Bronchial epithelial cell (primary cell): ENCODE measurements around the gene EID2B. TPM values are rescaled to one million over a fixed set of nuclear protein-coding genes. Genes with fewer than 3 reads are reported as not detected.
A peak's percentile ranks its signal among the peaks of the same experiment; 100 is the strongest.

Experiments
- DNase-seq: peaks from one replicate; pipeline ENCODE4 v3.0.0-alpha.2; 2010; ENCODE audit warnings: low read depth
- FAIRE-seq: peaks from 2 replicates; lab custom pipeline; 2011; peaks lifted over from hg19 to GRCh38; lab: Jason Lieb, UNC
- H3K27me3 ChIP-seq: 2 replicates; pipeline ENCODE4 v1.5.1; 2011; ENCODE audit warnings: low read length; ENCODE audit not compliant: control insufficient read depth, insufficient read depth
- H3K36me3 ChIP-seq: 2 replicates; pipeline ENCODE4 v1.5.1; 2011; ENCODE audit warnings: low read length; ENCODE audit not compliant: control insufficient read depth, insufficient read depth
- H3K4me3 ChIP-seq: 2 replicates; pipeline ENCODE4 v1.5.1; 2011; ENCODE audit warnings: mild to moderate bottlenecking, low read depth, low read length, control low read depth
- CTCF ChIP-seq: IDR thresholded peaks from 2 replicates; pipeline ENCODE4 v1.5.1; 2011; ENCODE audit warnings: mild to moderate bottlenecking, moderate library complexity, low read length, control low read depth, inconsistent platforms; ENCODE audit not compliant: insufficient read depth, severe bottlenecking
- total RNA-seq: library from RNA; depleted of rRNA; stranded (reverse); fragments of >200 nt; gene quantifications from 2 replicates; pipeline ENCODE4 v1.2.1, GENCODE V29; 2014

EID2B gene
- total RNA-seq, 1 donor from 2014 or later, result 0.79 TPM

DNA sequence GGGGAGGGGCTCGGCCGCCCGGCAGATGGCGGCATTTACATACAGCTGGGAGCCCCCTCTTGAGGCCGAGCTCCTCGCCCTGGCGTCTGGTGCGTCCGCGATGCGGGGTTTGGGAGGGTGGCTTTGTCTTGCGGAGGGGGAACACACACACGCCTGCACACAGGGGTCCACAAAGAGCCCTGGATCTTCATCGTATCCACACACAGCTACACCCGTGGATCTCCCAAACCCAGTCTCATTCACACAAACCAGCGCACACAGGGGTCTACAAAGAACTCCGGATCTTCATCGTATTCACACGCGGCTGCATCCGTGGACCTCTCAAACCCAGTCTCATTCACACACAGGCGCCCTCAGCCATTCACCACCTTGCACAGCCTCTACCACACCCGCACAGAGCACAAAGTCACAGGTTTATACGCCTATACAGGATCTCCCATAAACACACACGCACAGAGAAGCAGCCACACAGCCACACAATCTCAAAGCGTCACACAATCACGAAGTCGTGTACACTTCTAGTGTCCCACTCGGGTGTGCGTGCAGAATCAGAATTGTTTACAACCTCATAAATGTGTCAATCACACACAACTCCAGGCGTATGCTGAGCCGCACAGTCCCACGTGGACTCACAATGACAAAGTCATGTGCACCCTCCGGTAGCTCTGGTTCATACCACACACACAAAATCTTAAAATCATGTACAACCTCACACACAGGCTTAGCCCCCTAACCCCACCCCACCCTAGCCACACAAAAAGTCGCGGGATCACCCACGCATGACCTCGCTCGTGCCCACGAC, 34.5 kb downstream of the EID2B start:
- Histone ChIP-seq H3K4me3 (no peak overlapping the region), H3K36me3 (no peaks in the 10 kb centered on the region), H3K27me3 (peaks cover 5% of the 10 kb centered on the region)
- DNase-seq, result no peak
- peak; percentile 68 for FAIRE-seq
- peak; percentile 31 for TF ChIP-seq CTCF

DNA sequence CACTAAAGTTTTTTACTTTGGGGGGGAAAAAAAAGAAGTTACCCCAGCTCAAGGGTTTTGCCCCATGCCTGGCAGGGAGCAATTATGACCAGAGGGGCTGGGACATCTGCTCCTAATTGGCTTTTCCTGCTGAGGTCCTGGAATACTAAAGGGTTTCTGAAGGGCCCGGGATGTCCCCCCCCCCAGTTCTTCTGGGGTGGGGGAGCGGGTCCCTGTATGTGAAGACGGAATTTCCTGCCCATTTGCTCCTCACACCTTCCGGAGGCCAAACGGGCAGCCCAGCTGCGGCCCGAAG, 35.0 kb downstream of the EID2B start:
- Histone ChIP-seq H3K36me3 (no peaks in the 10 kb centered on the region), H3K27me3 (peaks cover 5% of the 10 kb centered on the region), H3K4me3 (no peak overlapping the region)
- no peak for DNase-seq
- FAIRE-seq, result no peak
- TF ChIP-seq CTCF, result no peak

DNA sequence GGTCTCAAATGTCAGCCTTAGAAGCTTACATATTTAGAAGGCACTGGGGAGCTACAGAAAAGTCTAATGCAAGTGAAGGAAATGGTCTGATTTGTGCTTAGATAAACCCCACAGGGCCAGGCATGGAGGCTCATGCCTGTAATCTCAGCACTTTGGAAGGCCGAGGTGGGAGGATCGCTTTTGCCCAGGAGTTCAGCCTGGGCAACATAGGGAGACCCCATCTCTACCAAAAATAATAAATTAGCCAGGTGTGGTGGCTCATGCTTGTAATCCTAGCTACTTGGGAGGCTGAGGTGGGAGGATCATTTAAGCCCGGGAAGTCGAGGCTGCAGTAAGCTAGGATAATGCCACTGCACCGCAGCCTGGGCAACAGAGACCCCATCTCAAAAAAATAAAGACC, 36.6 kb downstream of the EID2B start:
- no peak for DNase-seq
- FAIRE-seq, result no peak
- Histone ChIP-seq H3K36me3 (peaks cover 2% of the 10 kb centered on the region), H3K27me3 (peaks cover 5% of the 10 kb centered on the region), H3K4me3 (no peak overlapping the region)
- TF ChIP-seq CTCF, result no peak

- no peak for TF ChIP-seq CTCF
- Histone ChIP-seq H3K36me3 (peaks cover 4% of the 10 kb centered on the region), H3K27me3 (peaks cover 5% of the 10 kb centered on the region), H3K4me3 (no peak overlapping the region)
- no peak for DNase-seq
- FAIRE-seq, result no peak
These were observed 38.0 kb downstream of the EID2B start for GRCh38 chr19:39494661-39495060.

DNA sequence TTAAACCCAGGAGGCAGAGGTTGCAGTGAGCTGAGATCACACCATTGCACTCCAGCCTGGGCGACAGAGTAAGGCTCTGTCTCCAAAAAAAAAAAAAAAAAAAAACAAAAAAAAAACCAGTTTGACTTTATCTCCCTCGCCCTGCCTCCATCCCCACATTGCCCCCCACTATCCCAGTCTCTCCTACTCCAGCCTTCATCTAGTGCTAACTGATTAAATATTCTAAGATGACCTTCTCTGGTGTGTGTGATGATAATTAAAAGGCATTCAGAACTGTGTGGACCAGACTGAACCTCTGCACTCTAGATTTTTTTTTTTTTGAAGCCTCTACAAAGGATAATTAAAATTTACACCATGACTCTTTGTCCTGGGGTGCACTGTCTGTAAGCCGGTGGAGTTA, 39.9 kb downstream of the EID2B start:
- no peak for TF ChIP-seq CTCF
- H3K27me3 ChIP-seq, result no peaks in the 10 kb centered on the region
- FAIRE-seq (no peak), DNase-seq (no peak)
- peaks cover 17% of the 10 kb centered on the region for H3K36me3 ChIP-seq
- no peak overlapping the region for H3K4me3 ChIP-seq

GRCh38 chr19:39492225-39492624, 40.4 kb downstream of the EID2B start:
- TF ChIP-seq CTCF, result no peak
- Histone ChIP-seq H3K27me3 (no peaks in the 10 kb centered on the region), H3K4me3 (no peak overlapping the region), H3K36me3 (peaks cover 19% of the 10 kb centered on the region)
- DNase-seq (no peak), FAIRE-seq (no peak)
